ENCODE results near the gene KIF21B.

Gene KIF21B

DNA sequence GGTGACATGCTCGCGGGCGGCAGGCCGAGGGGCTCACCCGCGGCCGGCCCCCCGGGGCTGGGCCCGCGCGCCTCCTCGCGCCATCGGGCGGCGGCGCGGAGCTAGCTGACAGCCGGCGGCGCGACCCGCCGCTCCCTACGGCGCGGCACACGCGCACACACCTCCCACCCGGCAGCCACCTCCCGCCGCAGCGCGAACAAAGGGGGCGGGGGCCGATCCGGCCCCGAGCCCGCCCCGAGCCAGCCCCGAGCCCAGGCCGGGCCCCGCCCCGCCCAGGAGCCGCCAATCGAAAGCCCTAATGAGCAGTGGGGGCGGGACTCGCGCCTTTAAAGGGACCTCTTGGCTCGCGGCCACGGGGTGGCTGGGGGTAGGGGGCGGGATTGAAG is at the start of gene KIF21B:
Gene KIF21B, minus strand, starts transcription at position 198 of the 386 bp plus-strand sequence. CDS start 331 bp downstream, outside the sequence.
- peak in 54 of 58 donors; percentile 43 to 89 (median 76) for DNase-seq

DNA sequence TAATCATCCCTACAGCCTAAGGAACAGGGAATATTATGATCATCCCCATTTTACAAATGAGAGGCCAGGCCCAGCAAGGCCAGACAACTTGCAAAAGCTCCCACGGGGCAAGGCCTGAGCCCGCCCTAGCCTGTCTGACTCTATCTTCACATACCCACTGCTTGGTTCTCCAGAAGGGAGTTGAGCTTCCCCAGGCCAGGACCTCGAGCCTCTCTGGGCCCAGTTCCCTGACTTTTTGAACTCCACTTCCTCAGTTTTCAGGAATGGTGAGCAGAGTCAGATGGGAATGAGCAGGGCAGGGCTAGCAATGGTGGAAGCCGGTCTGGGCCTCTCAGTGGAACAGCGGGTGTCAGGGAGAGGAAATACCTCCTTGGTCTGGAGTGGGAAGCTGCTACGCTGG is 49.4 kb upstream of the KIF21B start:
- DNase-seq = no peak

DNA sequence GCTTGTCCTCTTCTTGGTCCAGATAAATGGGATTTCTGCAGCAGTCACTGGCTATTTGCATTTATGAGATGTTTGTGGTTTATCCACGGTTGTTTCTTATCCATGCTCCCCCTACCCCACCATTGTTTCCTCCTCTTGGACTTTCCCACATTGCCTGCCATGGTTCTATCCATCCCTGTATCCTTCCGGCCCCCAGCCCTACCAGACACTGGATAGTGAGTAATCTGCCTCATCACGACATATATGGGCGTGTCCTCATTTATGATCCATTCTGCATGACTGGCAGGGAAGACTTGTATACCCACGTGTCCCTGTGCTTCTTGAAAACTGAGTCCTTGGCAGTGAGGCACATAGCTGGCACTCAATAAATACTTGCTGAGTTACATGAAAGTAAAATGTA is 48.6 kb upstream of the KIF21B start:
- no peak for DNase-seq

GRCh38 chr1:201069636-201070035 is 46.1 kb upstream of the KIF21B start:
- no peak for DNase-seq

DNA sequence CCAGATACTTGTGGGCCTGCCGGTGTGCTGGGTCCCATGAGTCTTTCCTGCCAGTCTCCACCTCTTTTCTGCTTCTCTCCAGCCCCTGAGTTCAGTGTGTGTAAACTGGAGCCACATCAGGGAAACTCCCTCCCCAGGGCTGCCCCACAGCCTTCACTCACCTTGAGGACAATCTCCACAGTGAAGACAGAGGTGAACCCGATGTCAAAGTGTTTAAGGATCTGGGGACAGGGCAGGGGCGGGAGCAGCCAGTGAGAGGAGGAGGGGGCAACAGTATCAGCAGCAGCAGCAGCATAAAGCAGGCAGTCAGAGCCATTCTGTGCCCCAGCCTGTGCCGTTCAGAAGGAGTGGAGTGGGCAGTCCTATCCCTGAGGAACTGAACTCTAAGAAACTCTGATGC is 45.5 kb upstream of the KIF21B start:
- DNase-seq = no peak

GRCh38 chr1:201066986-201067385 is 43.5 kb upstream of the KIF21B start:
- DNase-seq = no peak

DNA sequence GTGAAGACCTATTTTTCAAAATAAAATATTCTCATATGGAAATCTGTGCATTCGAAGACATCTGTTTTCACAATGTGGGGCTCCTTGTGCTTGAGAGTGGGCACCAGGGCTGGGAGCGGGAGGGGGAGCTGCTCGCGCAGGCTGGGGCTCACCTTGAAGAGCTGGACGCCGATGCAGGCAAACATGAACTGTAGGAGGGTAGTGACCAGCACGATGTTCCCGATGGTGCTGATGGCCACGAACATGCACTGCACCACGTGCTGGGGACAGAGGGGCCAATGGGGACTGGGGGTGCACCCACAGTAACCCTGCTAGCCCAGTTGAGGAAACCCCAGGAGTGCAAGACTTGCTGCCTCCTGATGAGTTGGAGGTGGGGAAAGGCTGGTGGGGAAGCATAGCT is 42.2 kb upstream of the KIF21B start:
- no peak for DNase-seq

- DNase-seq = no peak
Measured at GRCh38 chr1:201064806-201065205, 41.3 kb upstream of the KIF21B start.

DNA sequence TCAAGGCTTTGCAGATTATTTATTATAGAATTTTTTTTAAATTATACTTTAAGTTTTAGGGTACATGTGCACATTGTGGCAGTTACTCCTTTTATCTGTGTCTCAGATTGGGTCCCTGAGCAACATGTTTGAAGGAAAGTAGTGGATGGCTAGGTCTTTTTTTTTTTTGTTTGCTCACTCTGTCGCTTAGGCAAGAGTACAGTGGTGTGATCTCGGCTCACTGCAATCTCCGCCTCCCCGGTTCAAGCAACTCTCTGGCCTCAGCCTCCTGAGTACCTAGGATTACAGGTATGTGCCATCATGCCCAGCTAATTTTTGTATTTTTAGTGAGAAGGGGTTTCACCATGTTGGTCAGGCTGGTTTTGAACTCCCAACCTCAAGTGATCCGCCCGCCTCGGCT is 39.6 kb upstream of the KIF21B start:
- DNase-seq = no peak

DNA sequence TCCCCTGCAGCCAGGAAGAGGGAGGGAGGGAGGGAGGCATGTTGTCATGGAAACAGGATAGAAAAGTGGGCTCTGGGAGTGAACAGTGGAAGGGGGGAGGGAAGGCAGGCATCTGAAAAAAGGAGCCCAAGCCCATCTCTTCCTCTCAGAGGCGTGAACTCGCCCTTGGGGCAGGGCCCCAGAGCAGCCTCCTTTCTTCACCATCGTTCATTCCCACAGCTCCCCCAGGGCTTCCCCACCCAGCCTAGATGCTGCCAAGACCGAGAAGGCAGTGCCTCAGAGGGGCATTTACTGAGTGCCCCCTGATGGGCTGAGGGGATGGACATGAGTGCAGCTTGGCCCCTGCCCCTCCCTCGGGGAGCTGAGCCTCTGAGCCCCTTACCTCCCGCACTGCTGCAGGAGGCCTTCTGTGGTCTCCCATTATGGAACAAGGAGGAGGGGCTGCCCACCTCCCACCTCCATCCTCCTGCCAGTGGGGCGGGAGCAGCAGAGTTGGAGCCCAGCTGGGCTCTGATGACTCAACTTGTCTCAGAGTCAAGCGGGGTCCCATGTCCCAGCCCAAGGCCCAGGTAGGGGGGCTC is 39.1 kb upstream of the KIF21B start:
- DNase-seq = peak in 1 of 58 donors; percentile 25

- no peak for DNase-seq
Measured at GRCh38 chr1:201061886-201062285, 38.4 kb upstream of the KIF21B start.

GRCh38 chr1:201061049-201061448 is 37.5 kb upstream of the KIF21B start:
- no peak for DNase-seq

GRCh38 chr1:201060586-201060985 is 37.1 kb upstream of the KIF21B start:
- no peak for DNase-seq

- peak in 7 of 58 donors; percentile 14 to 52 (median 27) for DNase-seq
Measured at GRCh38 chr1:201059871-201060555, 36.5 kb upstream of the KIF21B start.

DNA sequence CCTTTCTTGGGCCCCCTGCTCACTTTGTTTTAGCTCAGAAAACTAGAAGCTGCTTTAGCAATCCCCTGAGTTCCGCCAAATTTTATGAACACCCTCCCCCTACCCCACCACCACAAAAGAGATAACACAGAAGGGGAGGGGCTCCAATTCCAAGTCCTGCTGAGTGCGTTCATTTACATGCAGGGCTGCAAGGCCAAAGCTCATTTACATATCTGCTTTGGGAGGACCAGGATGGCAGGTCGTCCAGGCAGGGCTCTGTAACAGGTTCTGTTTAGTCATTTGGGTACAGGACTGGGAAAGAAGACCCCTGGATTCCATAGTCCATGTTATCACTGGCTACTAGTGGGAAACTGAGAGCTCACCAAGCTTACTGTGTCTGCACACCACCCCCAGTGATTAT is 35.9 kb upstream of the KIF21B start:
- no peak for DNase-seq

DNA sequence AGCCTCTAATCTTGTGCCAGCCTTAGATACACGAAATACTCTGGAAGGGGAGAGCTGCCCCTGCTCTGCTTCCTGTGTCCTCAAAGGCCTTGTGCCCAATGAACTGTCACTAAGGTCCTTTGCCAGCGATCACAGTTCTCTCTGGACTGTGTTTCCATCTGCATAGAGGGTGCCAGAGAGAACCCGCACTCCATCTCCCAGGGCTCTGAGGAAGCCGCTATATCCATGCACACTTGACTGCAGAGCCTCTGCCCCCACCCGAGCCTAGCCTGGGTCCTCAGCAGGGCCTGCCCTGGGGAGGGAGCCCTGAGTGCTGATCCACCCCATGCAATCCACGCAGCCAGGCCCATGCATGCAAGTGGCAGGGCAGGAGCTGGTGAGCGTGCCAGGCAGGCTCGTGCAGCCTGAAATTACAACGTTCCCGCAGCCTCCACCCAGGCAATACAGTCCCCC is 30.6 kb upstream of the KIF21B start:
- no peak for DNase-seq

DNA sequence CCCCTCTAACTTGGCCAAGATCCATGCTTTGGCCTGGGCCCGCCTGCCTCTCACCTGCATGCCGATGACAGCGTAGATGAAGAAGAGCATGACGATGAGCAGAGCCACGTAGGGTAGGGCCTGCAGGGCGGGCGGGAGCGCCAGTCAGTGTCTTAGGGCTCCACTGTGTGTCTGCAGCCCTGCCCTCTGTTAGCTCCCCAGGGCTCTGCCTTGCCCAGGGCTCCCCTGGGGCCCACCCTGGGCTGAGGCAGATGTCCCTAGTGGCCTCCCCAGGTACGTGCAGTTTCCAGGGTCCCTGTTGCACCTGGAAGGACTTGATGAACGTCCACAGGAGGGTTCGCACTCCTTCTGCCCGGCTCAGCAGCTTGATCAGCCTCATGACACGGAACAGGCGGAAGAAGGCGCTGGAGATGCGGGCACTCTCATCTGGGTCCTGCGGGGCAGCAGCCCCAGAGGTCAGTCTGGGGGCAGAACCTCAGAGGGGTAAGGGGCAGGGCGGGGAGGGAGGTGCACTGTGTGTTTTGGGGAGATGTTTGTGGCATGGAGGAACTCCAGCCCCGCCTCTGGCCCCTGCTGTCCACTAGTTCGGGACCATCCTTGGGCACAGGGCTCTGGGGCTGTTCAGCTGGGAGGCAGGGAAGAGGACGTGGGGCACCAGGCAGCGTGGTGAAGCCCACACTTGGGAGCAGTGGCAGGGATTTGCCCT is 29.8 kb upstream of the KIF21B start:
- DNase-seq = no peak

DNA sequence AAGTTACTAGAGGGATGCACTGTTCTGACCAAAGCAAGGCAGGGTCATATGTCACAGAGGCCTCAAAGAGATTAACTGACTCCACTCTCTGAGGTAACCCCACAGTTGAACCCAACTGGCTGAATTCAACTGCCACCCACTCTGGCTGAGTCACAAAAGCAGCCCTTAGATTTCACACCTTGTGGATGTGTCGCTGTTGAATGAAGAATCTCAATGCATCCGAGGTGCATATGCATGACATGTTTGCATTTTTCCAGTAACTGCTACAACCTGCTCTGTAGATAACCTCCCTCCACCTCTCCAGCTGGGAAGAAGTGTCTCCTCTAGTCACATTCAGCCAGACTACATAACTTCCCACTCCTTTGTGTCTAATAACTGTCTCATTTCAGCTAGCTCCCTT is 27.9 kb upstream of the KIF21B start:
- peak in 3 of 58 donors; percentile 18 to 42 (median 26) for DNase-seq

- DNase-seq = no peak
Measured at GRCh38 chr1:201050515-201051277, 27.2 kb upstream of the KIF21B start.

GRCh38 chr1:201049248-201049831 is 25.8 kb upstream of the KIF21B start:
- DNase-seq = peak in 1 of 58 donors; percentile 36

GRCh38 chr1:201048521-201048920 is 25.0 kb upstream of the KIF21B start:
- DNase-seq = no peak

All from anterior cingulate cortex (tissue), 58 donors.